Sigmoid colon (tissue), 4 donors: ENCODE results near the gene PLCD3.

Experiments
- CTCF ChIP-seq, 4 experiments: fragments of 450-650 bp in 3 of 4; fragments of 200-600 bp in 1 of 4; IDR thresholded peaks; one replicate each; pipeline ENCODE4 v1.5.1; 2016 to 2019; ENCODE audit warnings: antibody characterized with exemption in 4 of 4, mild to moderate bottlenecking in 3 of 4, moderate library complexity in 2 of 4
- EP300 ChIP-seq, 4 donors: sonication (generic); formaldehyde crosslinking; IDR thresholded peaks; one replicate each; pipeline ENCODE4 v1.6.1; 2017; ENCODE audit warnings: antibody characterized with exemption in 4 of 4
- POLR2AphosphoS5 ChIP-seq, 4 donors: sonication (generic); formaldehyde crosslinking; IDR thresholded peaks; one replicate each; pipeline ENCODE4 v1.6.1; 2017; ENCODE audit warnings: antibody characterized with exemption in 4 of 4

GRCh38 chr17:45081047-45081703, 51.1 kb downstream of the PLCD3 start:
- TF ChIP-seq POLR2AphosphoS5 (IDR thresholded peaks at IDR 0.05) (no peak), CTCF (IDR thresholded peaks at IDR 0.05) (no peak), EP300 (IDR thresholded peaks at IDR 0.05) (no peak)
